HG02642 (cell line): Measurements from ENCODE around the gene MTTP.
A peak's percentile ranks its signal among the peaks of the same experiment; 100 is the strongest.

Experiments
- ATAC-seq: cut with Tn5 transposase; IDR thresholded peaks from one replicate; pipeline ENCODE4 v1.9.1; 2021; ENCODE audit warnings: mild to moderate bottlenecking; ENCODE audit not compliant: unreplicated experiment, poor library complexity

Gene MTTP

DNA sequence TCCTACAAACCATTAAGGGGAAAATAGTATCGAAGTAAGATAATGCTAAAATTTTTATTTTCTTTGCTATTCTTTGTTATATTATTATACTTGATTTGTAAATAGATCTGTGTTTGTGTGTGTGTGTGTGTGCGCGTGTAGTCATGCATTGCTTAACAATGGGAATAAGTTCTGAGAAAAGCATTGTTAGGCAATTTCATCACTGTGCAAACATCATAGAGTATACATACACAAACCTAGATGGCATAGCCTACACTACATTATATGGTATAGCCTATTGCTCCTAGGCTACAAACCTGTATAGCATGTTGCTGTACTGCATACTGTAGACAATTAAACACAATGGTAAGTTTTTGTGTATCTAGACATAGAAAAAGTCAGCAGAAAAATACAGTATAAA, 17.1 kb downstream of the MTTP start:
- no peak for ATAC-seq

DNA sequence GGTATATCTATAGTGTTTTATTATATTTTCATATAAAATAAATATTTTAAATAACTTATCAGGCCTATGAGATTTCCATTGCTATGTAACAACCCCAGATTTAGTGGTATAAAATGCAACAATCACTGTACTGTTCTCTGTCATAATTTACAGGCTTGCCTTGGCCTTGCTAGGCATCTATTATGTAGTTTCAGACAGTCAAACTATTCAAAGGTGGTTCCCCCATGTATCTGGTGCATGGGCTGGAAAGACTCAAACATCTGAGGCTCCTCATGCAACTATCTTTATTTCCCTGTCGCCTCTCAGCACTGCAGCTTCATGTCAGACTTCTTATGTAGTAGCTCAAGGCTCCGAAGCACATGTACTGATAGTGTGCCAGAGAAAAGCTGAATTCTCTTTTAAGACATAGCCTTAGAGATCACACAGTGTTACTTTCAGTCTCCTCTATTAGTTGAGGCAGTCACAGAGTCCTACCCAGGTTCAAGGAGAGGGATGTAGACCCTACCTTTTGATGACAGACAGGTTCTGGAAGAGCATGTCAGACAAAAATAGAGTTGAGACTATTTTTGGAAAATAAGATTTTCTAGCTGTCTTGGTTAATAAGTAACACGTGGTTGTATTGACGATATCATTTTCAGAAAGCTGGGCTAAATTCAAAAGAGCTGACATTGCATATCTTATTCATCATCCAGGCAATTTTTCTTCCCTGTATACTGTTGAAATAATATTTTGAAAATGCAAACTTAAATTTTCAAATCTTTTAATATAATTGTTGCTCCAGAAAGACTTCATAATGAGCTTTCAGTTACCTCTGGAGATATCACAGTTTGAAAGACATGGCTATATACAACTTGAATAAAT, 19.4 kb downstream of the MTTP start:
- peak; percentile 74 for ATAC-seq

DNA sequence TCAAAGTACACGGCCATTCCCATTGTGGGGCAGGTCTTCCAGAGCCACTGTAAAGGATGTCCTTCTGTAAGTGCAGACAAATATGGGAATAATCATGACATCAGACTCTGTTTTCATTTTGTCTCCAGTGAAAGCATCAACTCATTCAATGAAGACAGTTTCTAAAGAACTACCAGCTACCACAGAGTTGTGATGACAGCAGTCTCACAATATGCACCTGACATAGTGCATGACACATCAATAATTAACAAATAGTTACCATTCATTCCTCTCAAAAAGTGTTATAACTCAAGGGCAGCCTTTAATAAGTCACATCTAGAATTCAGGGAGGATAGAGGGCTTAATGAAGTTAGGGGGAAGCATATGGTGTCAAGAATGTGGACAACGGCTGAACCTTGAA, 20.2 kb downstream of the MTTP start:
- no peak for ATAC-seq

DNA sequence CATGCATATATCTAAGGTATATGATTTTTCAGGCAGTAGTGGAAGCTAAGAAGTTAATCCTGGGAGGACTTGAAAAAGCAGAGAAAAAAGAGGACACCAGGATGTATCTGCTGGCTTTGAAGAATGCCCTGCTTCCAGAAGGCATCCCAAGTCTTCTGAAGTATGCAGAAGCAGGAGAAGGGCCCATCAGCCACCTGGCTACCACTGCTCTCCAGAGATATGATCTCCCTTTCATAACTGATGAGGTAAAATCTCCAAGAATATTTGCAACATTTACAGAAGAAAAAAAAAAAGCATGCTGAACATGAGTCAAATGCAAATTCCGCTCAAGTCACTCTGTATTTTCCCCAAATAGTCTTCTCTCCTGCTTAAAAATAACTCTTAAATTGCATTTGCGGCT, 32.1 kb downstream of the MTTP start:
- no peak for ATAC-seq

DNA sequence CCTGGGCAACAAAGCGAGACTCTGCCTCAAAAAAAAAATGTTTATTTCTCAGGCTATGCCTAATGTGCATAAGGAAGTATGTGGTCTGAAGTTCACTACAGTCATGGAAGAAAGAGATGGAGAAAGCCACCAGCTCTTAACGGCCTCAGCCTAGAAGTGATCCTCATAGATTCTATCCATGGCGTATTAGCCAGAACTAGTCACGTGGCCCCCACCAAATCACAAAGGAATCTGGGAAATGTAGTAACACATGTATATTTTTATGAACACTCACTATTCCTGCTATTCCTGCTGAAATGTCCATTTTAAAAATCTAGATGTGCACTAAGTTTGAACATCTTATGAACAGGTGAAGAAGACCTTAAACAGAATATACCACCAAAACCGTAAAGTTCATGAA, 33.8 kb downstream of the MTTP start:
- no peak for ATAC-seq

DNA sequence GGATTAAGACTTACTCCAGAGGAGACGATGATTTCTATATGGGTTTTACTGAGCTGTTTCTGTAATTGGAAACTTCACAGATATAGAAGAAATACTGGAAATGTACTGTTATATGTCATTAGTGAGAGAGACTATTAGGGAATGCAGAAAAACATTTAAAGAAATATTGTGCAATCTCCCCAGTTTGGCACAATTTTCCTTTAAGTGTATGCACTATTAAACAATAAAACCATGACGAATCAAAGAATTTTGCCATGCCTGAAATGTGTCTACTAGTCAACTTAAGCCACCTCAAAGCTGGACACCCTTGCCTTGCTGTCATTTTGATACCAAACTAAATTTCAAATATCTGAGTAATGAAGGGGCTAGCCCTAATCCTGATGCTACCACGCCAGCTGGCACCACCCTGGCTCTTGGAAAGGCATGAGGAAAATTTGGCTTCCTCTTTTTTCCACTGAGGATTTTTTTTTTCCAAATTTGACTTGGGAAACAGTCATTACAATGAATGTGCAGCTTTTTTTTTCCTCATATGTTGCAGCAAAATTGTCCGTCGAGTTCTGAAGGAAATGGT, 36.1 kb downstream of the MTTP start:
- no peak for ATAC-seq

DNA sequence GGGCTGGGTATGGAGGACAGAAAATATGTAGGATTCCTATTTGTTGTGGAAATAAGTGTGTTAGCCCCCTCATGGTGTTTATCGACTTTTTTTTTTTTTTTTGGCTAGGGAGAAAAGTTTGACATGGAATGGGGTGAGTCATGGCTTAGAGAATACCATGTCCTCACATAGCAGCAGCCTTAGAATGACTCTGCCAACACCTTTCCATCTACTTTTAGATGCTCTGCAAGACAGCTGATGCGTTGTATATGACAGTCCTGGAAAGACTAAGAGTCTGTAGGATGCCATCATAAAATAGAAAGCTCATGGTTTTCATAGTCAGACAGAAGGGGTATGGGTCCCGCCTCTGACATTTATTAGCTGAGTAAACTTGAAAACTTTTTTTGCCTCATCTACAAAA, 37.7 kb downstream of the MTTP start:
- ATAC-seq, result no peak

DNA sequence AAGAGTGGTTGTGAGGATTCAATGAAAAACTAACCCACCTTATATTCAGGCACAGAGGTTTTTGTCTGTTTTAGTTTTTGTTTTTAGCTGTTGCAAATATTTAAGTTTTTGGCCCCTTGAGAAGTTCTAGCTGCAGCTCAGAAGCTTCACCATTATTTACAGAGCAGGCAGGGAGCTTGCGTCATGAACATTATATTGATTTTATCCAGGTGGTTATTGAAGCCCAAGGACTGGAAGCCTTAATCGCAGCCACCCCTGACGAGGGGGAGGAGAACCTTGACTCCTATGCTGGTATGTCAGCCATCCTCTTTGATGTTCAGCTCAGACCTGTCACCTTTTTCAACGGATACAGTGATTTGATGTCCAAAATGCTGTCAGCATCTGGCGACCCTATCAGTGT, 38.1 kb downstream of the MTTP start:
- no peak for ATAC-seq

DNA sequence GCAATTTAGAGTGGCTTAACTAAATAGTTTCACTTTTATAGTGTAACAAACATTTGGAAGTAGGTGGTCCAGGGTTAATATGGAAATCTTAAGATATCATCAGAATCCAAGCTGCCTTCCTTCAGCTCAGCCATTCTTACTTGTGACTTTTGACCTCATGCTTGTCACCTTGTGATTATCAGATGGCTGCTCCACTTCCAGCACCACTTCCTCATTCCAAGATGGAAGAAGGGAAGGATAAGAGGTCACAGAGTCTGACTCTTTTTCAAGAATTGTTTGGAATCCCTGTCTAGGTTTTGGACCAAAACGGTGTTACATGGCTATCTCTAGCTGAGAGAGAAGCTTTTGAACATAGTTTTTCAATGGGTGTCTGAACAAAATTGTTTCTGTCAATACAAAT, 39.9 kb downstream of the MTTP start:
- ATAC-seq, result no peak

DNA sequence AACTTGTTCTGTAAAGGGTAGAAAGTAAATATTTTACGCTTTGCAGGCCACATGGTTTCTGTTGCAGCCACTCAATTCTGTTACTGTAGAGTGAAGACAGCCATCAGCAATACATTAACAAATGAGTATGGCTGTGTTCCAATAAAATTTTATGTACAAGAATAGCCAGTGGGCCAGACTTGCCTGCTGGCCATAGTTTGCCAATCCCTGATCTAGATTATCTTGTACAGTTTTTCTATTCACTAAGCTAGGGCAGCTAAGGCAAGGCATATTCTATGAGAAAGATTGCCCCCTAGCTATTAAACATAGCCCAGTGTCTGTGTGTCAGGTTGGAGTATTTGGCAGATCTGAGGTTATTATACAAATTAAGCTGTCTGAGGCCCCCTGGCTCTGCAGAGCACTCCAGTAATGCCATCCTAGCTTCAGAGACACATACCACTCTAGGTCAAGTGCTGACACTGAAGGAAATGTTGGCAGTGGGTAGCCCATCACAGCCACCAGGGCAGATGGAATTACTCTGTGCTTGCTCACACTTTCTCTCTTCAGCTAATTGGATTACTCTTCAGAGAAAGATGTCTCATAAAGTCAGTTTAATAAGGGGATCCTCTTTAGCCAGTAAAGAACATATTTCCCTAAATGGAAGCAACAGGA, 40.7 kb downstream of the MTTP start:
- no peak for ATAC-seq

DNA sequence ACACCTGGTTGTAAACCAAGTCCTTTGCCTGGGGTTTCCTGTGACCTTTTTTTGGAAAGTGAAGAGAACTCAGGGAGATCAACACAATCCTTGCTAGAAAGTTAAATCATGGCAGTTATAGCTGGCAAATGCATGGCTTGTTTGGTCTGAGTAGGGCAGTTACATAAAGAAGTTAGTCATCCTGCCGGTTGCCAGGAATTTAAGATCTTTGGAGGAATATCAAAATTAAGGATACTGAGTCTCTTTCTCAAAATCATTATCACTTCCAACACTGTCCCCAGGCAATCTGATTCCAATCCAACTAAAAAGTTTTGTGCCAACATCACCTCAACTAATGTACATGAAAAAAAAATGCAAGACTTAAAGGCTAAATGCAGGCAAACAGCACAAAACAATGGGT, 42.8 kb downstream of the MTTP start:
- no peak for ATAC-seq

DNA sequence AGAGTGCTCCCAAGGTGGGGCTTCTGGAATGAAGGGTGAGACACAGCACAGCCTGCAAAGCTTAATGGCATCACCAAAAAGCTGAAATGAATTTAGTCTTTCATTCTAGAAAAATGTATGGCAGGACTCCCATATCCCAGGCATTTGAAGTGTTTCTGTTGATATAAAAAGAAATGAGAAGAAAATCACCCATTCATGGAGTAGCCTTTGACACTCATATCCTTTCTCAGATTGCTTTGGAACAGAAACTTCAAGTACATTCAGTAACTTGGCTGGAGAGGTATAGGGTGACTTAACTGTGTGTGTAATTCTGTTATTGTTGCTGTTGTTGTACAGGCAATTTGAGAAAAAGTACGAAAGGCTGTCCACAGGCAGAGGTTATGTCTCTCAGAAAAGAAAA, 47.7 kb downstream of the MTTP start:
- ATAC-seq, result no peak

DNA sequence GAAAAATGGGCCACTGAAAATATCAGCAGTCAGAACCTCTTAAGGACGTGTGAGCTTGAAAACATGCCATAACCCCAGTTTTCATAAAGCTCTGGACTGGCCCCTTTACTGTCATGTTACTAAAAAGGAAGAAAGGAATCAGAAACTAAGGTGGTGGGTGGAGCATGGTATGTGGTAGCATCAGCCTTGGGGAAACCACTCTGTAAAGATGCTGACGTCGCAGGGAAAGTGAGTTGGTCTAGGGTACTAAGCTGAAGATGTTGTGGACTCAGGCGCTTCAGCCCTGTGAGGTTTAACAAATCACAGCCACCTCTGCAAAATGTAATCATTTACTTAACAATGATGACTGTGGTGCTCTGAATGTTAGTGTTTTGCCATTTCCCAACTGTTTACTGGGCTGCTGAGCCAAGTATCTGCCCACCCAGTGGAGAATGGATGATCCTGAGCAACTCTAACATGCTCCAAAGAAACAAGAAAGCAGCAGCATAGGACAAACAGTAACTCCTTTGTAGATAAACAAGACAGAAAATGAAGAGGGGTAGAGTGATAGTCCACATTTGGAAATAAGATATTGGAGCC, 49.6 kb downstream of the MTTP start:
- peak; percentile 56 for ATAC-seq

DNA sequence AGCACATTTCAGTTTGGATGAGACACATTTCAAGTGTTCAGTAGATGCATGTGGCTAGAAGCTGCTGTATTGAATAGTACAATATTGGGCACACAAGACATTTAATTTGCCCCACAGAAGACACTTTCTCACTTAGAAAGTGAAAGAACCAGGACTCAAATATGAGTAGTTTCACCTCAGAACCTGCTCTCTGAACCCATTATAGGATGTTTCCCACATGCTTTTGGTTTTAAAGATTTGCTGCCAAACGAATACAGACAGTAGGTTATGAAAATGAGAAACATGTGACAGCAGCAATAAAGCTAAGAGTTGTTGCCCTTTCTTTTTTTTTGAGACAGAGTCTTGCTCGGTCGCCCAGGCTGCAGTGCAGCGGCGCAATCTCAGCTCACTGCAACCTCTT, 50.7 kb downstream of the MTTP start:
- ATAC-seq, result no peak

DNA sequence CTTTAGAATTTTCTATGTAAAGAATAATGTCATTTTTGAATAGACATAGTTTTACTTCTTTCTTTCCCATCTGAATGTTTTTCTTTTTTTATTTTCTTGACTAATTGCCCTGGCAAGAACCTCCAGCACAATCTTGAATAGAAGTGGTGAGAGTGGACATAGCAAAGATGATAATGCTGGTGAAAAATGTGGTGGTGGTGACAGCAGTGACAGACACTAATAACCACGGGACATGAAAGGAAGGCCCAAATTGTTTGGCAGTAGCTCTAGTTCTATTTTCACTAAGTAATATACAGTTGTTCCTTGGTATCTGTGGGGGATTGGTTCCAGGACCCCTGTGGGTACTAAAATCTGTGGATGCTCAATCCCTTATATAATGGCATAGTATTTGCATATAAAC, 53.4 kb downstream of the MTTP start:
- no peak for ATAC-seq

DNA sequence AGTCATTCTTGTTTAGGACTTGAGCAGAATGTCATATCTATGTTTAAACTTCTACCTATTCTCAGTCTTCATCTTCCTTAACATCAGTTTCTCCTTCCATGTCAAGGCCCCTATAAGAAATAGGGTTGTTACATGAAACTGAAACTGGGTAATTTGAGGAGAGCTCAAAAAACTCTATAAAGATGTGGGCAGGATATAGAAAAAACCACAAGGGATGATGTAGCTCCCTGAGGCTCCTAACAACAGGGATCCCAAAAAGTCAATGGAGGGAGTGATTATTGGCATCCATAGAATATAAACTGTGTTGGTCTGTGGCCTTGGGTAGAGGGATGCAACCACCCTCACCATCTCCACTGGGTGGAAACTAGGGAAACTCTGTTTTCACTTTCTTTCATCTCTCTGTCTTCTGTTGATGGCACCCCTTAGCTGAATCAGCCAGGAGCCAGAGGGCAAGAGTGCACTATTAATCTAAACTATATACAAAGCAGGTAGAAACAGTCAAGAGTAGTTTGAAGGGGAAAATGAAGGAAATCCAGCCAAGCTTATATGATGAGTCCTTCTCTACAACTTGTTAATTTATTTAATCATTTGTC, 55.4 kb downstream of the MTTP start:
- no peak for ATAC-seq

DNA sequence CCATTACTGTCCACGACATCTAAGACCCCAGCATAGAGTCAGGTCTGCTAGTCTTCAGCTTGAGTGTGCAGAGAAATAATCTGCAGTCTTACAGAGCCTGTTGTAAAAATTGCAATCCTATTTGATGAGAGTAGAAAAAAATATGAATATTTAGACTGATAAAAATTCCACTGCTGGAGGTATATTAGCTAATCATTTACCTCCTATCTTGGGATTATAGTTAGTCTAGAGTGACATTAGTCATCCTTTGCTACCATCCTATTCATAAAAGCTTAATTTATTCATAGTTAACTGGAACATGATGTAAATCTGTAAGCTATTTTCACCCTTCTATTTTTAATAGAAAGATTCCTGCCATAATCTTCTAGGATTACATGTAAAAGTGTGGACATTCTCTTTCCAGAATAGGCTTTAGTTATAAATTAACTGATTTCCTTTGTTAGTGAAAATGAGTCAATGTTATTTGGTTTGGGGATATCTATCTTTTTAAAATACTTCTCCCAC, 56.3 kb downstream of the MTTP start:
- no peak for ATAC-seq

DNA sequence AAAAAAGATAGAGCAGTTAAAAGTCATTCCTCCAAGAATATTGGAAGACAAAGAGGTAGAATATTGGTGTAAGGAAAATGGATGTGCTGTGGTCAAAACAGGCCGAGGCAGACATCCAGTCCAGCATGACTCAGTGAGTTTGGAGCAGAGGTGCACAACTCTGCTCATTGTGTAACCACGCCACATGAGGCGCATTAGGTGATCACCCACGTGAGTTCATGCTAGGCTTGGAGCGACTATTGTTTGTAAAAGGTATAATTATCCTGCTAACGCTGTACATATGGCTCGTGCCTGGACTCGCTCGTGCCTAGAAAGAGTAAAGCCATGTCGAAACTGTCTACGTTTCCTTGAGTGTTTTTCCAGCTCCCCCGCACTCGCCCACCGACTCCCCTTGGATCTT, 59.1 kb downstream of the MTTP start:
- no peak for ATAC-seq

DNA sequence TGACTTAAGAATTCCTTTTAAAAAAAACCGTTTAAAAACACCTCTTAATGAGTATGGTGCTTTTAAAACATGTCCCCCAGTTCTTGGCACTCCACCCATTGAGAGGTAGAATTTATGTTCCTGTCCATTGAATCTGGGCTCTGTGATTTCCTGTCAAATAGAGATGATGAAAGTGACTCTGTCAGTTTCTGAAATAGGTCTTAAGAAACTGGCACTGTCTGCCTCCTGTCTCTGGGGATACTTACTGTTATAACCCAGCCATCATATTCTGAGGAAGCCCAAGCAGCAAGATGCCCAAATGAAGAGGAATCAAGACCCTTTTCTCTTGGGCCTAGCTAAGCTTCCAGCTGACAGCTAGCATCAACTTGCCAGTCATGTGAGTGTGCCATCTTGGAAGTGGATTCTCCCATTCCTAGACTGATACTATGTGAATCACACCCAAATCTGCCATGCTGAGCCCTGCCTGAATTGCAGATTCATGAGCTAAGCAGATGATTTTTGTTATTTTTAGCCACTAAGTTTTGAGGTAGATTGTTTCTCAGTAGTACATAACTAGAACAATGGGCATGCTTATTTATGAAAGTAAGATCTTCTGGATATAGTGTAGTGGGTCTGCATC, 60.2 kb downstream of the MTTP start:
- ATAC-seq, result no peak

DNA sequence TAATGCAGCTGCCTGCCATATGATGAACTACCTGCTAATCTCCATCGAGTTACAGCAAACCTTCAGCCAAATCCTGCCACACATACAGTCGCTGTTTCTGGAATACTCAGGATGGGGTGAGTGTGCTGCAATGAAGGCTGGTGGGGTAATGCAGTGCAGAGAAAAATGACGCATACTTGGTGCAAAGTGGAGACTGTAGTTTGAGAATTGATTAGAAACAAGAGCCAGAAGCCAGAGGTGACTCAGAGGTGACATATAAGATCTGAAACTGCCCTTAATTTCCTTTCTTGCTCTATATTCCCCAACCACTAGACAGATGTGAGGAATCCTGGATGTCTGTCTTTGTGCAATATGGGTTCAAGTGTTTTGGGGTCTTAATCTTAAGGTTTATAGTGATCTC, 61.0 kb downstream of the MTTP start:
- no peak for ATAC-seq
